Measurements from ENCODE around the gene NUMA1. TPM values are rescaled to one million over a fixed set of nuclear protein-coding genes. Genes with fewer than 3 reads are reported as not detected.

The NUMA1 gene
- total RNA-seq, 1 donor from 2014 or later = 116 TPM

- no peak for DNase-seq (ENCODE audit: low read depth)
- H3K4me3 ChIP-seq (ENCODE audit: low read depth, low read length) = no peak overlapping the region
- TF ChIP-seq, protein P1, sequence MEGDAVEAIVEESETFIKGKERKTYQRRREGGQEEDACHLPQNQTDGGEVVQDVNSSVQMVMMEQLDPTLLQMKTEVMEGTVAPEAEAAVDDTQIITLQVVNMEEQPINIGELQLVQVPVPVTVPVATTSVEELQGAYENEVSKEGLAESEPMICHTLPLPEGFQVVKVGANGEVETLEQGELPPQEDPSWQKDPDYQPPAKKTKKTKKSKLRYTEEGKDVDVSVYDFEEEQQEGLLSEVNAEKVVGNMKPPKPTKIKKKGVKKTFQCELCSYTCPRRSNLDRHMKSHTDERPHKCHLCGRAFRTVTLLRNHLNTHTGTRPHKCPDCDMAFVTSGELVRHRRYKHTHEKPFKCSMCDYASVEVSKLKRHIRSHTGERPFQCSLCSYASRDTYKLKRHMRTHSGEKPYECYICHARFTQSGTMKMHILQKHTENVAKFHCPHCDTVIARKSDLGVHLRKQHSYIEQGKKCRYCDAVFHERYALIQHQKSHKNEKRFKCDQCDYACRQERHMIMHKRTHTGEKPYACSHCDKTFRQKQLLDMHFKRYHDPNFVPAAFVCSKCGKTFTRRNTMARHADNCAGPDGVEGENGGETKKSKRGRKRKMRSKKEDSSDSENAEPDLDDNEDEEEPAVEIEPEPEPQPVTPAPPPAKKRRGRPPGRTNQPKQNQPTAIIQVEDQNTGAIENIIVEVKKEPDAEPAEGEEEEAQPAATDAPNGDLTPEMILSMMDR (conservative IDR thresholded peaks at IDR 0.05; ENCODE audit: low read depth, low read length) = no peak
Measured at GRCh38 chr11:72088076-72088808, 7.9 kb upstream of the NUMA1 start.

DNA sequence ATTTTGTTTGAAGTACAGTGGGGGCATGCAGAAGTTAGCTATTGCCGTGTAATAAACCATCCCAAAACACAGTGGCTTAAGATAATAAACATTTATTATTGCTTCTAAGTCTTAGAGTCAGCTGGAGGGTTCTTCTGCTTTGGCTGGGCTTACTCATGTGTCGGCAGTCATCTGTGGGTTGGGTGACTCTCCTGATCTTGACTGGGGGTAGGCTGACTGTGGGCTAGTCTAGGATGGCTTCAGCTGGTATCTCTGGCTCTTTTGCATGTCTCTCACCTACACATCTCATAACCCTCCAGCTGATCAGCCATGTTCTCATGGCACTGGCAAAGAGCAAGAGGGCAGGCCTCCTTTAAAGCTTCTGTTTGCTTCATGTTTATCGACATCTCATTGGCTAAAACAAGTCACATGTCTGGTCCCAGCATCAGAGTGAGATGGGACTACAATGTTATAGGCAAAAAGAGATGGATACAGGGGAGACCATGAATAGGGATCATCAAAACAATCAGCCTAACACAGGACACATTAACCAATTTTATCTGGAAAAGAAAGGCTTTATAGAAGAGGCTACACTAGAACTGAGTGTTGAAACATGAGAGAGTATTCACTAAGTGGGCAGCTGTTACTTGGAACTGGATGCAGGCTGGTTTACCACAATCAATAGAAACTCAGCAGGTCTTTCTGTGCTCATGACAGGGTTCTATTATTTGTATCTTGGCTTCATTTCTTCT is 5.4 kb upstream of the NUMA1 start:
- H3K4me3 ChIP-seq (ENCODE audit: low read depth, low read length) = no peak overlapping the region
- no peak for DNase-seq (ENCODE audit: low read depth)
- TF ChIP-seq, protein P1 (conservative IDR thresholded peaks at IDR 0.05; ENCODE audit: low read depth, low read length) = no peak

- no peak overlapping the region for H3K4me3 ChIP-seq (ENCODE audit: low read depth, low read length)
- no peak for DNase-seq (ENCODE audit: low read depth)
- TF ChIP-seq, protein P1 (conservative IDR thresholded peaks at IDR 0.05; ENCODE audit: low read depth, low read length) = no peak
Measured at GRCh38 chr11:72084965-72085364, 4.6 kb upstream of the NUMA1 start.

- no peak overlapping the region for H3K4me3 ChIP-seq (ENCODE audit: low read depth, low read length)
- TF ChIP-seq, protein P1 (conservative IDR thresholded peaks at IDR 0.05; ENCODE audit: low read depth, low read length) = no peak
- no peak for DNase-seq (ENCODE audit: low read depth)
Measured at GRCh38 chr11:72084076-72084475, 3.7 kb upstream of the NUMA1 start.

DNA sequence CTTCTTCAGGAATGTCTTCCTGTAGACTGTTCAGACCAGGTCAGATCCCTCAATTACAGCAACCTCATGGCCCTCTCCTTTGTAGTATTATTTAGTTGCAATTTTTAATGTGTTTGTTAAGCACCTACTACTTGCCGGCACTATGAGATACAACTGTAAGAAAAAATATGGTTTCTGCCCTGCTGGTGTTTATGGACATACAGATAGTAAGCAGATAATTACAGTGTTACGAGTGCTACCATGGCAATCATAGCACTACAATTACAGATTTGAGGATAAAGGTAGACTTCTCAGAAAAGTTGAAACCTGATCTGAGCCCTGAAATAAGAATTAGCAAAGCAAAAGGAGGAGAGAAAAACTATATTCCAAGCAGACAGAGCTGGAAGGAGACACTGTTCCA is 3.1 kb upstream of the NUMA1 start:
- no peak overlapping the region for H3K4me3 ChIP-seq (ENCODE audit: low read depth, low read length)
- TF ChIP-seq, protein P1 (conservative IDR thresholded peaks at IDR 0.05; ENCODE audit: low read depth, low read length) = no peak
- no peak for DNase-seq (ENCODE audit: low read depth)

DNA sequence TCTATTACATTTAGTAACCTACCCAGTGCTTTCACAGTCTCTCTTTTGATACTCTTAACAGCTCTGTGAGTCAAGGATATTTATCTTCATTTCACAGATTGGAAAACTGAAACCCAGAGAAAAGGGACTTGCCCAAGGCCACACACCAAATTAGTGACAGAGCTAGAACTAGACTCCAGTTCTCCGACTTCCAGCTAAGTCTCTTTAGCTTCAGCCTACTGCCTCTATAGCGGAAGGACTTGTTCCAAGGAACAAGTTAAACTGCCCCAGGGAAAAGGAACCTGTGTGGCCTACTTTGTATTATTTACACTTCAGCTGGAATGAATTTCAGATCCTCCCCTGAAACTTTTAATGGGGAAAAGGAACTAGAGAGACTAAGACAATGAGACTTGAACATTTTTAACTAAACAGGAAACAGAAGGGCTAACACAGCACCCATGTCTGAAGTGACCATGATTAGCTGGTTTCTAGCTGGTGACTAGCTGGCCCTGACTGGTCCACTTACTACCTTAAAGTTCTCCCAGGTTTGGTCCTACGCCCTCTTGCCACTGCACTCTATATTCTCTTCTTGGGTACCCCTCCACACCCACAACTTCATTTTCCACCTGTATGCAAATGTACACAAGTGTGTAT is 1.6 kb upstream of the NUMA1 start:
- DNase-seq (ENCODE audit: low read depth) = no peak
- TF ChIP-seq, protein P1 (conservative IDR thresholded peaks at IDR 0.05; ENCODE audit: low read depth, low read length) = no peak

More for the DNA sequence above, 1.6 kb upstream of the NUMA1 start:
- no peak overlapping the region for H3K4me3 ChIP-seq (ENCODE audit: low read depth, low read length)

All from epithelial cell of proximal tubule (primary cell).